SIG-M5 treated with dmso at 0.1 percent for 504 hours (cell line): ENCODE measurements around the gene TTC24.
"Not testable (repeated sequence)": the region's sequence is repeated elsewhere in the genome, so short reads cannot be mapped to it uniquely, and the experiment has no call there.

Experiments used
- DNase-seq: peaks from one replicate; lab custom pipeline; 2025; ENCODE audit not compliant: unreplicated experiment; lab: John Stamatoyannopoulos, UW

TTC24 gene

GRCh38 chr1:156586323-156586722, 6.8 kb downstream of the TTC24 start:
- no peak for DNase-seq

- DNase-seq: no peak
Observed at GRCh38 chr1:156586892-156587477, 7.5 kb downstream of the TTC24 start.

DNA sequence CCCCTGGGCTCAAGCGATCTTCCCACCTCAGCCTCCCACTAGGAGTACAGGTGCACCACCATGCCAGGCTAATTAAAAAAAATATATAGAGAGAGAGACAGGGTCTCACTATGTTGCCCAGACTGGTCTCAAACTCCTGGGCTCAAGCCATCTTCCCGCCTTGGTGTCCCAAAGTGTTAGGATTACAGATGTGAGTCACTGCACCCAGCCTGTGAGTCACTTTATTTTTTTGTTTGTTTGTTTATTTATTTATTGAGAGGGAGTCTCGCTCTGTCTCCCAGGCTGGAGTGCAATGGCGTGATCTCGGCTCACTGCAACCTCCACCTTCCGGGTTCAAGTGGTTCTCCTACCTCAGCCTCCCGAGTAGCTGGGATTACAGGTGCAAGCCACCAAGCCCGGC, 8.4 kb downstream of the TTC24 start:
- DNase-seq: not testable (repeated sequence)

DNA sequence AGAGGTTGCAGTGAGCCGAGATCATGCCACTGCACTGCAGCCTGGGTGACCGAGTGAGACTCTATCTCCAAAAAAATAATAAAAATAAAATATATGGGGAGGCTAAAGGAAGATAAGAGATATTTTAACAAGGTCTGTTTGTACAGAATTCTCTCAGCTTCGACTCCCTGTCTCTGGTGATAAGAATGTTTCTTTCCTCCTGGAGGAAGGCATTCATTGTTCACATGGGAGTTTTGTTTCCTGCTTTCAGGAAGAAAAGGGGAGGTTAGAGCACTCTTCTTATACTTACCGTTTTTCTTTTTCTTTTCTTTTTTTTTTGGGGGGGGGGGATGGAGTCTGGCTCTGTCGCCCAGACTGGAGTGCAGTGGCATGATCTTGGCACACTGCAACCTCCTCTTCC, 10.0 kb downstream of the TTC24 start:
- DNase-seq: no peak

GRCh38 chr1:156590326-156591180, 11.0 kb downstream of the TTC24 start:
- no peak for DNase-seq

DNA sequence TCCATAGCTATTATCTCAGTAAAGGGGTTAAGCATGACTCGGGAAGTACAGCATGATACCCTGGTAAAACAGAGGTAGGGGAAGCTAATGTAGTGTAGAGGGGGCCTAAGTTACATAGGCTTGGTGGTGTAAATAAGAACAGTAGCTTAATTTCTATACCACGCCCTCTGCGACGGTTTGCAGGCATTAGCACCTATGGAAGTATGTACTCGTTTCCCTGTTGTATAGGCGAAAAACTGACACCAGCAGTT, 11.6 kb downstream of the TTC24 start:
- DNase-seq: no peak

DNA sequence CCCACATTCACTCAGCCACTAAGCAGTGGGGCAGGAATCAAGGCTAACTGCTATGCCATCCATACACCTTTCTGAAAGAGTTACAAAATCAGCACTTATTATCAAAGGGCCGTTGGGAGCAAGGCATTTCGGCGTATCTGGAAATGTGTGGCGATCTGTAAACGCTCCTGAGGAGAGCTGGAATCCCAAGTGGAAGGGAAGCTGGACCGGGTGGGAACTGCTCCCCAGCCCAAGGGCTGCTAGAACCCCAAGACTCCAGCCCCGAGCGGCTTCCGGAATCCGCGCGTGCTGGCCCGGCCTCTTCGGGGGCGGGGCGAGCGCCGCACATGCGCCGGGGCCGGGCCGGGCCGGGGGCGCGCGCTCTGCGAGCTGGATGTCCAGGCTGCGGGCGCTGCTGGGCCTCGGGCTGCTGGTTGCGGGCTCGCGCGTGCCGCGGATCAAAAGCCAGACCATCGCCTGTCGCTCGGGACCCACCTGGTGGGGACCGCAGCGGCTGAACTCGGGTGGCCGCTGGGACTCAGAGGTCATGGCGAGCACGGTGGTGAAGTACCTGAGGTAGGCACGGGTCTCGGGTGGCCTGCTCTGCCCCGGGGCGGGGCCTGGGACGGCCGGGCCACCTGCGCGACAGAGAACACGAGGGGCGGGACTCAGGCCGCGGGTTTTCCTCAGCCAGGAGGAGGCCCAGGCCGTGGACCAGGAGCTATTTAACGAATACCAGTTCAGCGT, 12.1 kb downstream of the TTC24 start, which contains the start of gene NAXE:
Gene NAXE, plus strand, starts transcription at position 345 of the 726 bp plus-strand sequence. Its CDS starts 29 bp downstream, at position 374.
- DNase-seq: peak; percentile 65

GRCh38 chr1:156592158-156592909, 12.8 kb downstream of the TTC24 start:
- DNase-seq: no peak

GRCh38 chr1:156592910-156593660, 13.6 kb downstream of the TTC24 start:
- DNase-seq: no peak

GRCh38 chr1:156593661-156593989, 14.1 kb downstream of the TTC24 start:
- DNase-seq: no peak

DNA sequence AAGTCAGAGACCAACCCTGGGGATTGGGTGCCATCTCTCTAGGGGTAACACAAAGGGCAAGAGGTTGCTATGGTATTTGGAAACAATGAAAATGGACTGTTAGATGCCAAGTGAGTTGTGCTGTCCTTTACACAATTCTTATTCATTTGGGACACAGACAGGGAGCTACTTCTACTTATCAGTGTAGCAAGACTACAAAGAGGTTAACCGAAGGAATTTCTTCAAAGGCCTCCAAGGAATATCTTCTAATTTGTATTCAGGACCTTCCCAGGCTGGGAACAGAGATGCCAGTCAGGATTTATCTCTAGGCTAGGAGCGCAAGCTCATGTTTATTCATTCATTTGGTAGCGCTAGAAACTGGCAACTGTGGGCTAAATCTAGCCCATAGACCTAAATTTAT, 14.7 kb downstream of the TTC24 start:
- DNase-seq: no peak

- DNase-seq: no peak
Observed at GRCh38 chr1:156595016-156595415, 15.5 kb downstream of the TTC24 start.

DNA sequence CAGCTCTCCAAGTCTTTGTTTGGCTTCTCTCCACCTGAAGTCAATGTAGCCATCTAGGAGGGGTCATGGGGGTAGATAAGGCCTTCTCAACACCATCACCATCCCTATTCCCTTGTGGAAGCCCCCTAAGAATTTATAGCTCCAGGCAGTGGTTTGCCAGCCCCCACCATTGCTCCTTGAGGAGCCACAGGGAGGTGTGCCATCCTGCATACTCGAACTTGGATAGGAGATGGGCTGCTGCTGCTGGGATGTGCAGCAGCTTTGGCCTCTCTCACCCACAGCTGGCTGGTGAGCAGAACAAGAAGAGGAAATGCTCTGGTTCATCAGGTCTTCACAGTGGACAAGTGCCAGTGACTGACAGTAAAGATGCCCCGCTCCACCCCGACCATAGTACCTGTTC, 16.9 kb downstream of the TTC24 start:
- no peak for DNase-seq

GRCh38 chr1:156598125-156598524, 18.6 kb downstream of the TTC24 start:
- DNase-seq: no peak

DNA sequence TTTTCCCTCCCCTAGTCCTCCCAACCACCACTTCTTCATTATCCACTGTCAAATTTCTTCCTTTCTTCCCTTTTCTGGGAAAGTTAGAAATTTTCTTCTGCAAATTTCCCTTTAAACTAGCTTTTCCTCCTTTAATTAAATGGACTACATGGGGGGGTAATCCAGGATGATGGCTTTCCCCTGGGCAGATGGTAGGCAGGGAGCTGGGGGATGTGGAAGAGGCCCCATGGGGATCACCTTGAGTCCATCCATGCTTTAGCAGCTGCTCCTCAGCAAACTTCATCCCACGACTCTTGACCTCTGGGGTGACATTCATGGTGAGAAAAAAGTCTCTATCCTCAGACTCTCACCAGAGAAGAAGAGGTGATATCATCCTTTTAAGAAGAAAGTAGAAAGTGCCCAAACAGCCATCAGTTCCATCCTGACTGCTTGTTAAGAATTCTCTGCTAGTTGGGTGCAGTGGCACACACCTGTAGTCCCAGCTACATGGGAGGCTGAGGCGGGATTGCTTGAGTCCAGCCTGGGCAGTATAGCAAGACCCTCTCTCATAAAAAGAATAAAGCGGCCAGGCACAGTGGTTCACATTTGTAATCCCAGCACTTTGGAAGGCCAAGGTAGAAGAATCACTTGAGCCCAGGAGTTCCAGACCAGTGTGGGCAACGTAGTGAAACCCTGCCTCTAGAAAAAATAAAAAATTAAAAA, 19.4 kb downstream of the TTC24 start:
- no peak for DNase-seq

- DNase-seq: peak; percentile 94
Observed at GRCh38 chr1:156599811-156600210, 20.3 kb downstream of the TTC24 start.

- peak; percentile 43 for DNase-seq
Observed at GRCh38 chr1:156600733-156601121, 21.2 kb downstream of the TTC24 start.

DNA sequence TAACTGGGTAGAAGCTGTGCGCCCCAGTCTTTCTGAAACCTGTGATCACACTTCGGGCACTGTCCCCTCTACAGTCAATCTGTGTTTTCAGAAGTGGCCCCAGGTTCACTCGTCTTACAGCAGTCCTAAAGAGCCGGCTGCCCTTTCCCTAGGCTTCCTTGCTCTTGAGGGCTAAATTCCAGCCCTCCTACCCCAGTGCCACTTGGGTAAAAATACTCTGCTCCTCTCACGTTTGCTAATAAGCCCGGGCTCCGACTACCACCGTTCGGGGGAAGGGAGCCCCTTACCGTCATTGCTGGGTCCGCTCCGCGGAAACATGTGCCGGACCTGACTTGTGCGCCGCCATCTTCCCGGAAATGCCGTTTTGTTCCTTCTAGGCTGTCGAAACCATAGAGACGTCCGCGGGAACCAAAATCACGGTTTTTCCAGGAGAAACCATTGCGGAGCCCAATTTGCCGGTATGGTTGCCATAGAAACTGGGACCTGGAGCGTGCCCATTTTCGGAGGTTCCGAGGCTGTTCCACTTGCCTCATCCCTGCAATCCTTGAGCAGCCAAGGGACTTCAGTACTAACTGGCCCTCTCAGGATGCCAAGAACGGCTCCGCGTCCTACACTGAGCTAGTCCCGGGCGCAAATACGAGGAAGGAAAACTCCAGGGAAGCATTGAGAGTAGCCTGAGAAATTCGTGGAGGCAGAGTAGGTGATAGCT, 21.8 kb downstream of the TTC24 start, which contains the start of gene GPATCH4:
Gene GPATCH4, minus strand, starts transcription at position 358 of the 709 bp plus-strand sequence.
- peak; percentile 84 for DNase-seq

DNA sequence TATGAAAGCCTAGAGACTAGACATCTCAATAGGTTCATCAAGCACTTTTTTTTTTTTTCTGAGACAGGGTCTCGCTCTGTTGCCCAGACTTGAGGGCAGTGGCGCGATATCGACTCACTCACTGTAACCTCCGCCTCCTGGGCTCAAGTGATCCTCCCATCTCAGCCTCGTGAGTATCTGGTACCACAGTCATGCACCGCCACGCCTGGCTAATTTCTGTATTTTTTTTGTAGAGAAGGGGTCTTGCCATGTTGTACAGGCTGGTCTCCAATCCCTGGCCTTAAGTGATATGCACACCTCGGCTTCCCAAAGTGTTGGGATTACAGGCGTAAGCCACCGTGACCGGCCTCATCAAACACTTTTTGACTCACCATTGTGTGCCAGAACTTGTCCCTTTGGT, 22.4 kb downstream of the TTC24 start:
- DNase-seq: no peak
